Esophagus muscularis mucosa (tissue), 3 donors: ENCODE measurements around the gene LGALS3.

ENCODE experiments used
- CTCF ChIP-seq, 3 experiments: fragments of 200-600 bp in 2 of 3; fragments of 450-650 bp in 1 of 3; sonication (generic) in 2 of 3; IDR thresholded peaks; one replicate each; pipeline ENCODE4 v1.5.1; 2017 to 2019; ENCODE audit warnings: antibody characterized with exemption in 3 of 3, mild to moderate bottlenecking in 2 of 3, moderate library complexity in 1 of 3
- POLR2A ChIP-seq: fragments of 450-650 bp; IDR thresholded peaks from one replicate; pipeline ENCODE4 v1.6.1; 2017; ENCODE audit warnings: antibody characterized with exemption, moderate library complexity, mild to moderate bottlenecking, low read depth
- POLR2AphosphoS5 ChIP-seq, 2 donors: sonication (generic); formaldehyde crosslinking; IDR thresholded peaks; one replicate each; pipeline ENCODE4 v1.6.1; 2017; ENCODE audit warnings: antibody characterized with exemption in 2 of 2

- no peak for TF ChIP-seq POLR2A
- TF ChIP-seq CTCF (IDR thresholded peaks at IDR 0.05), result no peak
- no peak for TF ChIP-seq POLR2AphosphoS5 (IDR thresholded peaks at IDR 0.05)
Measured at GRCh38 chr14:55190906-55191202, 61.8 kb downstream of the LGALS3 start.
